ENCODE results near the gene DDT. TPM values are rescaled to one million over a fixed set of nuclear protein-coding genes. Genes with fewer than 3 reads are reported as not detected.

DDT gene
- total and polyA plus RNA-seq, 2 donors (not counting 3 experiments of a cell fraction or from before 2014, with no cell fraction given): 106 to 205 TPM

GRCh38 chr22:23925020-23925606 is 49.1 kb downstream of the DDT start:
- TF ChIP-seq JUN (IDR thresholded peaks at IDR 0.05; ENCODE audit: borderline replicate concordance, insufficient read depth, insufficient read length, low read depth) (no peak), FOS (IDR thresholded peaks at IDR 0.05; ENCODE audit: borderline replicate concordance, insufficient read depth, low read length) (no peak), GATA2 (IDR thresholded peaks at IDR 0.05; ENCODE audit: insufficient read depth, insufficient read length, low read depth, low read length) (no peak)
- H2AFZ ChIP-seq (ENCODE audit: low read depth, low read length): no peak overlapping the region

DNA sequence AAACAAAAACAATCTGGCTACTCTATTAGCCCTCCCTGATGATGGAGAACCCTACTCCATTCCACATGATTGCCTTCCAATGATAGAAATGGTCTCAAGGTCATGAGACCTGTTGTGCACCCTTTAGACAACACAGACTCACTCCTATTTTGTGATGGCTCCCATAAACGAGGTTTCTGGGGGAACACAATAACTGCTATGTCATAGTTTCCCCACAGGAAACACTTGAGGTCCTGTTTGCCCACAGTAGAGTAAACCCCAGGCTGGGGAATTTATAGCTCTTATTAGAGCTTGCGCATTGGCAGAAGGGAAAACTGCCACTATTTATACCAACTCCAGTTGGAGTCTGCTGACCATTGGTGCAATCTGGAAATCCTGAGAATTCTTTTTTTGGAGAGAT is 51.3 kb downstream of the DDT start:
- BruUV-seq (replicated peaks): no TSS peak

More at GRCh38 chr22:23925020-23925606, 49.1 kb downstream of the DDT start:
- no peak for DNase-seq (ENCODE audit: low read depth, low spot score)
- Histone ChIP-seq H3K36me3 (ENCODE audit: control insufficient read depth in 2 of 2, extremely low read depth in 1 of 2, insufficient read depth in 2 of 2, low read length in 2 of 2) (peaks cover 0 to 2% of the 10 kb centered on the region in 2 experiments), H3K9ac (replicated peaks; ENCODE audit: extremely low read depth, insufficient read depth, low read length) (no peak overlapping the region), H3K27me3 (ENCODE audit: control insufficient read depth in 2 of 2, insufficient read depth in 2 of 2, low read length in 2 of 2) (no peaks in the 10 kb centered on the region), H3K79me2 (ENCODE audit: control insufficient read depth, insufficient read depth, low read length) (no peaks in the 10 kb centered on the region), H3K4me1 (ENCODE audit: control insufficient read depth, extremely low read depth, insufficient read depth, low read length) (no peaks in the 10 kb centered on the region), H3K4me3 (replicated peaks in 1 of 3; ENCODE audit: insufficient read depth in 1 of 3, low read depth in 1 of 3, low read length in 3 of 3) (no peak overlapping the region), H4K20me1 (replicated peaks; ENCODE audit: control insufficient read depth, extremely low read depth, insufficient read depth, low read length) (no peaks in the 10 kb centered on the region), H3K9me3 (replicated peaks; ENCODE audit: control insufficient read depth, insufficient read depth, low read length) (peaks cover 3% of the 10 kb centered on the region), H3K4me2 (ENCODE audit: insufficient read depth, low read length) (no peak overlapping the region), H3K27ac (ENCODE audit: insufficient read depth, low read depth, low read length) (no peak overlapping the region), H3K9me1 (replicated peaks; ENCODE audit: control insufficient read depth, extremely low read depth, insufficient read depth, low read length) (no peaks in the 10 kb centered on the region)
- POLR2A ChIA-PET: no interaction called here
- intact Hi-C loops (cut with micrococcal nuclease): no loop called here
- BruUV-seq (replicated peaks): no TSS peak
- dilution Hi-C loops (cut with MboI; ENCODE audit: extremely low pct_ligation_motif_present, low sequenced_read_pairs): no loop called here
- CTCF ChIA-PET: no interaction called here
- no peak for FAIRE-seq

More for the DNA sequence above, 51.3 kb downstream of the DDT start:
- Histone ChIP-seq H3K79me2 (ENCODE audit: control insufficient read depth, insufficient read depth, low read length) (no peaks in the 10 kb centered on the region), H3K27ac (ENCODE audit: insufficient read depth, low read depth, low read length) (no peak overlapping the region), H2AFZ (ENCODE audit: low read depth, low read length) (no peak overlapping the region), H3K4me3 (replicated peaks in 1 of 3; ENCODE audit: insufficient read depth in 1 of 3, low read depth in 1 of 3, low read length in 3 of 3) (no peak overlapping the region), H3K9me1 (replicated peaks; ENCODE audit: control insufficient read depth, extremely low read depth, insufficient read depth, low read length) (no peaks in the 10 kb centered on the region), H3K4me1 (ENCODE audit: control insufficient read depth, extremely low read depth, insufficient read depth, low read length) (no peaks in the 10 kb centered on the region), H3K4me2 (ENCODE audit: insufficient read depth, low read length) (no peak overlapping the region), H3K9ac (replicated peaks; ENCODE audit: extremely low read depth, insufficient read depth, low read length) (no peak overlapping the region), H4K20me1 (replicated peaks; ENCODE audit: control insufficient read depth, extremely low read depth, insufficient read depth, low read length) (no peaks in the 10 kb centered on the region), H3K27me3 (ENCODE audit: control insufficient read depth in 2 of 2, insufficient read depth in 2 of 2, low read length in 2 of 2) (no peaks in the 10 kb centered on the region), H3K36me3 (ENCODE audit: control insufficient read depth in 2 of 2, extremely low read depth in 1 of 2, insufficient read depth in 2 of 2, low read length in 2 of 2) (peaks cover 0 to 2% of the 10 kb centered on the region in 2 experiments), H3K9me3 (replicated peaks; ENCODE audit: control insufficient read depth, insufficient read depth, low read length) (peaks cover 3% of the 10 kb centered on the region)
- FAIRE-seq (no peak), DNase-seq (ENCODE audit: low read depth, low spot score) (no peak)
- dilution Hi-C loops (cut with MboI; ENCODE audit: extremely low pct_ligation_motif_present, low sequenced_read_pairs) (no loop called here), intact Hi-C loops (cut with micrococcal nuclease) (no loop called here)
- CTCF ChIA-PET: no interaction called here
- TF ChIP-seq MYC (IDR thresholded peaks at IDR 0.05; ENCODE audit: low read depth, low read length) (no peak), JUN (IDR thresholded peaks at IDR 0.05; ENCODE audit: borderline replicate concordance, insufficient read depth, insufficient read length, low read depth) (no peak), FOS (IDR thresholded peaks at IDR 0.05; ENCODE audit: borderline replicate concordance, insufficient read depth, low read length) (no peak), EZH2 (IDR thresholded peaks at IDR 0.05; ENCODE audit: borderline replicate concordance, low read depth, low read length, severe bottlenecking) (no peak), POLR2A (IDR thresholded peaks at IDR 0.05; ENCODE audit: low read depth, low read length) (no peak), CTCF (IDR thresholded peaks at IDR 0.05; ENCODE audit: extremely low read depth in 1 of 2, insufficient read depth in 1 of 2, low read depth in 1 of 2, low read length in 2 of 2) (no peak)
- TF ChIP-seq, protein P1, sequence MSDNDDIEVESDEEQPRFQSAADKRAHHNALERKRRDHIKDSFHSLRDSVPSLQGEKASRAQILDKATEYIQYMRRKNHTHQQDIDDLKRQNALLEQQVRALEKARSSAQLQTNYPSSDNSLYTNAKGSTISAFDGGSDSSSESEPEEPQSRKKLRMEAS (IDR thresholded peaks at IDR 0.05; ENCODE audit: insufficient read depth, insufficient read length): no peak
- POLR2A ChIA-PET: no interaction called here
